ENCODE measurements around the gene SH2B3. TPM values are rescaled to one million over a fixed set of nuclear protein-coding genes. Genes with fewer than 3 reads are reported as not detected.

Gene SH2B3
- total RNA-seq, 1 experiment from 2014 or later = 120 TPM

GRCh38 chr12:111443586-111443985 is 37.9 kb downstream of the SH2B3 start:
- DNase-seq (ENCODE audit: low read depth) = peak; percentile 61

GRCh38 chr12:111444314-111444924 is 38.7 kb downstream of the SH2B3 start:
- DNase-seq (ENCODE audit: low read depth) = peak; percentile 92

GRCh38 chr12:111444925-111445725 is 39.4 kb downstream of the SH2B3 start:
- peak; percentile 80 for DNase-seq (ENCODE audit: low read depth)

GRCh38 chr12:111445726-111446581 is 40.2 kb downstream of the SH2B3 start:
- DNase-seq (ENCODE audit: low read depth) = peak; percentile 87

GRCh38 chr12:111446631-111447570 is 41.2 kb downstream of the SH2B3 start:
- no peak for DNase-seq (ENCODE audit: low read depth)

- no peak for DNase-seq (ENCODE audit: low read depth)
Measured at GRCh38 chr12:111447571-111448265, 42.0 kb downstream of the SH2B3 start.

GRCh38 chr12:111448266-111448830 is 42.6 kb downstream of the SH2B3 start:
- DNase-seq (ENCODE audit: low read depth) = no peak

- DNase-seq (ENCODE audit: low read depth) = no peak
Measured at GRCh38 chr12:111448846-111449790, 43.4 kb downstream of the SH2B3 start.

GRCh38 chr12:111450676-111451075 is 45.0 kb downstream of the SH2B3 start:
- DNase-seq (ENCODE audit: low read depth) = no peak

GRCh38 chr12:111451232-111451631 is 45.5 kb downstream of the SH2B3 start:
- DNase-seq (ENCODE audit: low read depth) = no peak

GRCh38 chr12:111451649-111452129 is 46.0 kb downstream of the SH2B3 start:
- peak; percentile 68 for DNase-seq (ENCODE audit: low read depth)

- no peak for DNase-seq (ENCODE audit: low read depth)
Measured at GRCh38 chr12:111453071-111453989, 47.6 kb downstream of the SH2B3 start.

GRCh38 chr12:111454311-111454710 is 48.6 kb downstream of the SH2B3 start:
- no peak for DNase-seq (ENCODE audit: low read depth)

- DNase-seq (ENCODE audit: low read depth) = no peak
Measured at GRCh38 chr12:111454716-111455447, 49.2 kb downstream of the SH2B3 start.

GRCh38 chr12:111455448-111456320 is 50.0 kb downstream of the SH2B3 start:
- peak; percentile 81 for DNase-seq (ENCODE audit: low read depth)

GRCh38 chr12:111457071-111457470 is 51.3 kb downstream of the SH2B3 start:
- DNase-seq (ENCODE audit: low read depth) = no peak
